Right lobe of liver (tissue), 6 donors: ENCODE results near the gene FAM149B1. TPM values are rescaled to one million over a fixed set of nuclear protein-coding genes. Genes with fewer than 3 reads are reported as not detected.

Experiments used
- ATAC-seq, 4 donors: fragments of 200-7000 bp; cut with Tn5 transposase; one replicate each; pipeline ENCODE4 v1.9.1; 2020; ENCODE audit warnings: mild to moderate bottlenecking in 4 of 4, moderate library complexity in 4 of 4
- DNase-seq, 3 donors: peaks; one replicate each; pipeline ENCODE4 v3.0.0-alpha.2; 2020
- H3K27ac ChIP-seq, 3 donors: fragments of 200-600 bp; one replicate each; pipeline ENCODE4 v1.8.0; 2022
- H3K27me3 ChIP-seq, 2 donors: fragments of 200-600 bp; one replicate each; pipeline ENCODE4 v1.8.0; 2022
- H3K36me3 ChIP-seq, 4 donors: fragments of 200-600 bp; sonication (generic) in 1 of 4; one replicate each; pipeline versions ENCODE4 v1.5.1 to v1.8.0; 2017 to 2022; ENCODE audit warnings: control low read depth in 1 of 4
- H3K4me1 ChIP-seq, 4 donors: fragments of 200-600 bp; sonication (generic) in 1 of 4; one replicate each; pipeline versions ENCODE4 v1.5.1 to v1.8.0; 2017 to 2022; ENCODE audit warnings: control low read depth in 1 of 4
- H3K4me3 ChIP-seq, 3 donors: fragments of 200-600 bp; one replicate each; pipeline ENCODE4 v1.8.0; 2022
- H3K9me3 ChIP-seq, 4 donors: fragments of 200-600 bp; sonication (generic) in 1 of 4; one replicate each; pipeline versions ENCODE4 v1.5.1 to v1.8.0; 2017 to 2022; ENCODE audit warnings: control low read depth in 1 of 4
- CTCF ChIP-seq, 4 donors: fragments of 200-600 bp in 3 of 4; fragments of 450-650 bp in 1 of 4; IDR thresholded peaks; one replicate each; pipeline versions ENCODE4 v1.5.1 to v1.8.0; 2016 to 2022; ENCODE audit warnings: antibody characterized with exemption in 4 of 4, mild to moderate bottlenecking in 2 of 4
- POLR2A ChIP-seq: fragments of 450-650 bp; IDR thresholded peaks from one replicate; pipeline ENCODE4 v1.6.1; 2017; ENCODE audit warnings: antibody characterized with exemption, mild to moderate bottlenecking
- WGBS: methylation state at CpG from one replicate; pipeline ENCODE4 v1.1.6; 2018; ENCODE audit warnings: low coverage, low lambda C conversion rate; ENCODE audit not compliant: insufficient coverage; ENCODE audit errors: missing lambda C conversion rate; 5-methylcytosine and 5-hydroxymethylcytosine counted together
- intact Hi-C, 2 donors: fragments of 100-400 bp; cut with DNase I; formaldehyde crosslinking; loops; one replicate each; pipeline versions ENCODE4 v1.11.2 to v1.14.1; 2022
- total RNA-seq, 6 experiments: library from RNA; depleted of rRNA in 2 of 6; stranded (reverse); fragments of >200 nt in 2 of 6; fragmentation: NEBNext Ultra II Directional in 3 of 6; extraction: Animal tissue kit (Norgen Biotek cat#: 25700) in 3 of 6; gene quantifications; one replicate each; pipeline versions ENCODE4 v1.1.0 to v1.2.4, GENCODE V29; 2016 to 2023
- donor health status: DM: no; HTN: yes; CAD: no.
- donor health status: DM: no; HTN: no; CAD: no.
- donor health status: DM: no; HTN: no; CAD: no.
- donor health status: DM: no; HTN: yes; CAD: no.
- donor health status: DM: no; HTN: yes; CAD: no.

Gene FAM149B1
- total RNA-seq, 6 experiments from 2014 or later, result 9.2 to 19.9 (median 13.8) TPM

- no peak for TF ChIP-seq CTCF (IDR thresholded peaks at IDR 0.05)
- TF ChIP-seq POLR2A, result no peak
- WGBS, result 91% methylated on average over 9 of the region's 9 CpGs
- H3K27ac ChIP-seq, result no peak overlapping the region
- no peaks in the 10 kb centered on the region for H3K27me3 ChIP-seq
- H3K9me3 ChIP-seq, result no peaks in the 10 kb centered on the region
- no peaks in the 10 kb centered on the region for H3K36me3 ChIP-seq
- H3K4me3 ChIP-seq, result no peak overlapping the region
- intact Hi-C loops, result no loop called here
- DNase-seq (no peak), ATAC-seq (no peak)
- no peaks in the 10 kb centered on the region for H3K4me1 ChIP-seq
Measured at GRCh38 chr10:73261362-73261995, 93.6 kb downstream of the FAM149B1 start.

GRCh38 chr10:73262105-73262730 is 94.3 kb downstream of the FAM149B1 start:
- Histone ChIP-seq H3K27ac (no peak overlapping the region), H3K4me1 (no peaks in the 10 kb centered on the region), H3K36me3 (no peaks in the 10 kb centered on the region), H3K4me3 (no peak overlapping the region), H3K27me3 (no peaks in the 10 kb centered on the region), H3K9me3 (no peaks in the 10 kb centered on the region)
- WGBS, result 73% methylated on average over 4 of the region's 4 CpGs
- ATAC-seq (no peak), DNase-seq (no peak)
- TF ChIP-seq POLR2A, result no peak
- no peak for TF ChIP-seq CTCF (IDR thresholded peaks at IDR 0.05)
- intact Hi-C loops, result no loop called here

DNA sequence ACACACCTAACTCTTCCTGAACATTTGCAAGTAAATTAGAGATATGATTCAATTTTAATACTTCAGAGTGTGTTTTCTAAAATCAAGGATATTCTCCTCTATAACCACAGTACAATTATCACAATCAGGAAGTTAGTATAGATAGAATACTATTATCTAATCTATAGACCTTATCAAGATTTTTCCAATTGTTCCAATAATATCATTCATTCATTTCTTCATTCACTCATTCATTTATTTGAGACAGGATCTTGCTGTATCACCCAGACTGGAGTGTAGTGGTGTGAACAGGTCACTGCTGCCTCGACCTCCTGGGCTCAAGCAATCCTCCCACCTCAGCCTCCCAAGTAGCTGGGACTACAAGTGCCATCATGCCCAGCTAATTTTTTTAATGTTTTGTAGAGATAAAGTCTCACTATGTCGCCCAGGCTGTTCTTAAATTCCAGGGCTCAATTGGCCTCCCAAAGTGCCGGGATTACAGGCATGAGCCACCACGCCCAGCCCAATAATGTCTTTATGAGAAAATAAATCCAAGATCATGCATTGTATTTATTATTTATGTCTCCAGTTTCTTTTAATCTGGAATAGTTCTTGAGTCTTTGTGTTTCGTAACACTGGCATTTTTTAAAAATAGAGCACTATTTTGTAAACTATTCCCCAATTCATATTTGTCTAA is 95.1 kb downstream of the FAM149B1 start:
- intact Hi-C loops, result no loop called here
- no peak for DNase-seq
- Histone ChIP-seq H3K27me3 (no peaks in the 10 kb centered on the region), H3K4me3 (no peak overlapping the region), H3K9me3 (no peaks in the 10 kb centered on the region), H3K36me3 (no peaks in the 10 kb centered on the region), H3K27ac (no peak overlapping the region), H3K4me1 (no peaks in the 10 kb centered on the region)
- WGBS, result 75% methylated on average over 5 of the region's 5 CpGs
- TF ChIP-seq POLR2A (no peak), CTCF (IDR thresholded peaks at IDR 0.05) (no peak)
- no peak for ATAC-seq

DNA sequence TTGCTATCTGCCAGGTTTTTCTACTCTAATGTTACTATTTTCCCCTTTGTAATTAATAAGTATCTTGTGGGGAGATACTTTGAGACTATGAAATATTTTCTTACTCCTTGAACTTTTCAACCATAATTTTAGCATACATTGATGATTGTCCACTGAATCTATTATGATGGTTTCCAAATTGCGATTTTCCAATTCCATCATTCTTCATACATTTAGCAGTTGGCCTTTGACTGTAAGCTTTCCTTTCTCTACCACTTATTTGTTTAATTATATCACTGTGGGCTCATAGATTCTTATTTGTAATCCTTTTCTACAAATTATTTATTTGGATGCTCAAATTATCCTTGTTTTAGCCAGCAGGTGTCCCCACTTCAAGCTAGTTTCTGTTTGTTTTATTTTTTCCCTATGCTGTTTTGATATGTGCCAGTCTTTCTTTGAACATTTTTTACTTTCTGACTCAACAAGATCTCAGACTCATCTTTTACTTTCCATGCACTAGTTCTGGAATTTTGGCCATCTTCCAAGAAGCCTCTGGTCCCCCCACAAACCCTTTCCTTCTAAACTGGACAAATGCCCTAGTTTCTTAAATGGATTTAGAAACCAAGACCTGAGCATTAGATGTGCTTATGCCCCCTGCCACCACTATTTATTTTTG is 95.9 kb downstream of the FAM149B1 start:
- Histone ChIP-seq H3K9me3 (no peaks in the 10 kb centered on the region), H3K27me3 (no peaks in the 10 kb centered on the region), H3K4me3 (no peak overlapping the region), H3K36me3 (no peaks in the 10 kb centered on the region), H3K4me1 (no peaks in the 10 kb centered on the region), H3K27ac (no peak overlapping the region)
- peak in 3 of 4 donors; percentile 34 to 44 (median 43) for ATAC-seq
- TF ChIP-seq CTCF (IDR thresholded peaks at IDR 0.05) (peak; percentile 36 to 59 (median 53)), POLR2A (no peak)
- WGBS, result 53% methylated on average over 1 of the region's 1 CpG
- intact Hi-C loops, result no loop called here
- no peak for DNase-seq
